H1 (cell line): ENCODE measurements around the gene CEP89. TPM values are rescaled to one million over a fixed set of nuclear protein-coding genes. Genes with fewer than 3 reads are reported as not detected.

Experiments used
- CTCF ChIA-PET: fragments of 300-600 bp; sonication (Branson Sonifier 250); formaldehyde crosslinking; loops from one replicate; lab custom pipeline; 2021; ENCODE audit not compliant: partially characterized antibody; lab: Charles Lee
- POLR2A ChIA-PET: fragments of 300-600 bp; sonication (Branson Sonifier 250); formaldehyde crosslinking; loops from one replicate; lab custom pipeline; 2021; ENCODE audit warnings: inconsistent platforms; ENCODE audit not compliant: partially characterized antibody; lab: Charles Lee
- DNase-seq, 2 experiments: peaks; one replicate each; pipeline versions ENCODE4 v3.0.0 to v3.0.0-alpha.2; 2010 to 2022; ENCODE audit warnings: low spot score in 2 of 2, low read depth in 1 of 2, mixed read lengths in 1 of 2
- FAIRE-seq: peaks from 2 replicates; lab custom pipeline; 2011; peaks lifted over from hg19 to GRCh38; lab: Jason Lieb, UNC
- H2AFZ ChIP-seq: 2 replicates; pipeline ENCODE4 v1.8.1; 2012; ENCODE audit warnings: low read length, inconsistent platforms
- H2AK5ac ChIP-seq: 2 replicates; pipeline ENCODE4 v1.6.1; 2013; ENCODE audit warnings: low read depth, low read length
- H2BK120ac ChIP-seq: replicated peaks from 2 replicates; pipeline ENCODE3; 2013; ENCODE audit warnings: low read depth, low read length, inconsistent platforms
- H2BK12ac ChIP-seq: 2 replicates; pipeline ENCODE4 v1.6.1; 2013; ENCODE audit warnings: low read depth, low read length
- H2BK15ac ChIP-seq: 2 replicates; pipeline ENCODE4 v1.6.1; 2013; ENCODE audit warnings: low read length
- H2BK20ac ChIP-seq: 2 replicates; pipeline ENCODE4 v1.6.1; 2013; ENCODE audit warnings: low read length
- H2BK5ac ChIP-seq: 2 replicates; pipeline ENCODE4 v1.6.1; 2013; ENCODE audit warnings: low read depth, low read length
- H3K14ac ChIP-seq: 2 replicates; pipeline ENCODE4 v1.6.1; 2013; ENCODE audit warnings: inconsistent platforms; ENCODE audit not compliant: insufficient read length
- H3K18ac ChIP-seq: 2 replicates; pipeline ENCODE4 v1.6.1; 2013; ENCODE audit warnings: low read length; ENCODE audit errors: extremely low read depth
- H3K23ac ChIP-seq: 2 replicates; pipeline ENCODE4 v1.6.1; 2013; ENCODE audit warnings: inconsistent platforms; ENCODE audit not compliant: insufficient read length
- H3K23me2 ChIP-seq: 2 replicates; pipeline ENCODE4 v1.6.1; 2013; ENCODE audit warnings: low read depth, low read length
- H3K27ac ChIP-seq: 2 replicates; pipeline ENCODE4 v1.6.1; 2011; ENCODE audit warnings: low read depth, low read length, inconsistent platforms
- H3K27me3 ChIP-seq, 4 experiments: replicated peaks in 1 of 4; 1 replicate in 1 of 4; 2 replicates in 3 of 4; pipeline versions ENCODE4 v1.6.1 to v1.8.1; 2011 to 2013; ENCODE audit warnings: low read length in 3 of 4, mild to moderate bottlenecking in 3 of 4, inconsistent platforms in 2 of 4, mixed read lengths in 2 of 4, moderate library complexity in 1 of 4; ENCODE audit not compliant: control insufficient read depth in 3 of 4, insufficient read depth in 3 of 4; ENCODE audit errors: extremely low read depth in 1 of 4
- H3K36me3 ChIP-seq, 4 experiments: 2 replicates each; pipeline versions ENCODE4 v1.6.1 to v1.8.1; 2011 to 2013; ENCODE audit warnings: mild to moderate bottlenecking in 4 of 4, low read length in 3 of 4, moderate library complexity in 2 of 4, control low read depth in 1 of 4, inconsistent platforms in 1 of 4; ENCODE audit not compliant: insufficient read depth in 4 of 4, control insufficient read depth in 2 of 4
- H3K4ac ChIP-seq: replicated peaks from 2 replicates; pipeline ENCODE3; 2013; ENCODE audit warnings: low read length, low read depth, mixed read lengths, inconsistent platforms; ENCODE audit not compliant: insufficient read length
- H3K4me1 ChIP-seq, 4 experiments: replicated peaks in 1 of 4; 1 replicate in 1 of 4; 2 replicates in 3 of 4; pipeline versions ENCODE4 v1.6.1 to v1.8.1; 2011 to 2013; ENCODE audit warnings: low read length in 3 of 4, inconsistent platforms in 2 of 4, mixed read lengths in 1 of 4; ENCODE audit not compliant: insufficient read depth in 4 of 4, control insufficient read depth in 3 of 4
- H3K4me2 ChIP-seq, 2 experiments: 2 replicates each; pipeline versions ENCODE4 v1.6.1 to v1.8.1; 2011 to 2013; ENCODE audit warnings: low read depth in 2 of 2, low read length in 2 of 2, control low read depth in 1 of 2, inconsistent platforms in 1 of 2, mild to moderate bottlenecking in 1 of 2; ENCODE audit not compliant: insufficient read depth in 1 of 2
- H3K4me3 ChIP-seq, 4 experiments: fragments of 200-600, 300-600 bp in 1 of 4; sonication (generic), shearing (Covaris generic), sonication (Bioruptor Twin) in 1 of 4; 2 replicates each; pipeline versions ENCODE4 v1.5.1 to v1.8.1; 2011 to 2016; ENCODE audit warnings: low read length in 4 of 4, low read depth in 3 of 4, control low read depth in 2 of 4, inconsistent platforms in 2 of 4, mild to moderate bottlenecking in 2 of 4, mixed read lengths in 1 of 4, moderate library complexity in 1 of 4; ENCODE audit not compliant: insufficient read depth in 2 of 4; ENCODE audit errors: extremely low read depth in 1 of 4
- H3K56ac ChIP-seq: replicated peaks from 2 replicates; pipeline ENCODE3; 2013; ENCODE audit warnings: low read depth, mild to moderate bottlenecking, mixed read lengths, low read length, inconsistent platforms; ENCODE audit not compliant: insufficient read length
- H3K79me1 ChIP-seq: 2 replicates; pipeline ENCODE4 v1.6.1; 2013; ENCODE audit warnings: low read depth, low read length, control low read depth
- H3K79me2 ChIP-seq, 2 experiments: 2 replicates each; pipeline versions ENCODE4 v1.6.1 to v1.8.1; 2012 to 2013; ENCODE audit warnings: low read length in 2 of 2, mild to moderate bottlenecking in 2 of 2, inconsistent platforms in 1 of 2; ENCODE audit not compliant: insufficient read depth in 2 of 2, control insufficient read depth in 1 of 2
- H3K9ac ChIP-seq, 4 experiments: replicated peaks in 1 of 4; 1 replicate in 1 of 4; 2 replicates in 3 of 4; pipeline versions ENCODE4 v1.6.1 to v1.8.1; 2011 to 2013; ENCODE audit warnings: low read depth in 3 of 4, low read length in 3 of 4, control low read depth in 2 of 4, mild to moderate bottlenecking in 2 of 4, moderate library complexity in 2 of 4, inconsistent platforms in 1 of 4; ENCODE audit errors: extremely low read depth in 1 of 4
- H3K9me3 ChIP-seq, 2 experiments: 2 replicates each; pipeline versions ENCODE4 v1.6.1 to v1.8.1; 2012 to 2013; ENCODE audit warnings: mild to moderate bottlenecking in 2 of 2, moderate library complexity in 2 of 2, control low read depth in 1 of 2, inconsistent platforms in 1 of 2, low read depth in 1 of 2, low read length in 1 of 2, mixed read lengths in 1 of 2; ENCODE audit not compliant: insufficient read depth in 2 of 2
- H4K20me1 ChIP-seq, 2 experiments: replicated peaks in 1 of 2; 2 replicates each; pipeline versions ENCODE3 to v1.8.1; 2011 to 2013; ENCODE audit warnings: inconsistent platforms in 2 of 2, low read length in 2 of 2, mild to moderate bottlenecking in 1 of 2; ENCODE audit not compliant: insufficient read depth in 2 of 2, control insufficient read depth in 1 of 2
- H4K5ac ChIP-seq: 2 replicates; pipeline ENCODE4 v1.6.1; 2013; ENCODE audit warnings: low read length, low read depth, mixed read lengths, inconsistent platforms; ENCODE audit not compliant: insufficient read length
- H4K8ac ChIP-seq: 2 replicates; pipeline ENCODE4 v1.8.0; 2013; ENCODE audit warnings: mild to moderate bottlenecking, moderate library complexity, low read length, inconsistent platforms; ENCODE audit not compliant: insufficient read depth; ENCODE audit errors: extremely low read depth
- H4K91ac ChIP-seq: replicated peaks from 2 replicates; pipeline ENCODE3; 2013; ENCODE audit warnings: low read length, mixed read lengths, inconsistent platforms; ENCODE audit not compliant: insufficient read length
- ATF2 ChIP-seq: IDR thresholded peaks from 2 replicates; pipeline ENCODE4 v1.6.1; 2012; ENCODE audit warnings: low read length, inconsistent platforms
- BCL11A ChIP-seq, 2 experiments: IDR thresholded peaks; one replicate each; pipeline ENCODE4 v1.6.1; 2011; ENCODE audit warnings: low read depth in 2 of 2, low read length in 2 of 2, mild to moderate bottlenecking in 2 of 2
- CBX8 ChIP-seq: fragments of 300-800, 300-1000 bp; sonication (generic); IDR thresholded peaks from 2 replicates; pipeline ENCODE4 v1.7.1; 2016; ENCODE audit warnings: low read depth, low read length, borderline replicate concordance
- GABPA ChIP-seq: IDR thresholded peaks from 2 replicates; pipeline ENCODE4 v1.6.1; 2011; ENCODE audit warnings: mild to moderate bottlenecking, low read length, moderate library complexity, borderline replicate concordance; ENCODE audit not compliant: insufficient read depth
- RAD21 ChIP-seq, 2 experiments: IDR thresholded peaks in 1 of 2; conservative IDR thresholded peaks in 1 of 2; 2 replicates each; pipeline ENCODE4 v1.6.1; 2011; ENCODE audit warnings: low read depth in 2 of 2, low read length in 2 of 2, improper control_type of control experiment in 1 of 2, inconsistent platforms in 1 of 2, mild to moderate bottlenecking in 1 of 2, moderate library complexity in 1 of 2
- RBBP5 ChIP-seq: IDR thresholded peaks from 2 replicates; pipeline ENCODE4 v1.7.1; 2012; ENCODE audit warnings: low read depth, mild to moderate bottlenecking, inconsistent platforms, low read length, moderate library complexity, borderline replicate concordance
- WGBS, 2 experiments: shearing (Covaris generic) in 1 of 2; methylation state at CpG; one replicate each; pipeline versions ENCODE4 v1.1.6 to v1.1.7; 2013 to 2015; ENCODE audit warnings: low lambda C conversion rate in 2 of 2, mixed read lengths in 2 of 2, inconsistent platforms in 1 of 2, low coverage in 1 of 2, missing lambda C conversion rate in 1 of 2; ENCODE audit not compliant: insufficient replicate concordance in 2 of 2, insufficient coverage in 1 of 2, insufficient read length in 1 of 2; ENCODE audit errors: extremely low coverage in 1 of 2, missing lambda C conversion rate in 1 of 2; 5-methylcytosine and 5-hydroxymethylcytosine counted together
- polyA plus RNA-seq, 7 experiments: library from polyadenylated mRNA; depleted of rRNA in 3 of 7; stranded (reverse) in 5 of 7; unstranded in 2 of 7; fragments of >200 nt in 5 of 7; fragments of 200-250 nt in 2 of 7; gene quantifications; 1 replicate in 5 of 7; 2 replicates in 1 of 7; 4 replicates in 1 of 7; pipeline versions ENCODE4 v1.2.1 to v1.2.3, GENCODE V29; 2011 to 2013; ENCODE audit warnings: missing spikeins in 2 of 7, mixed read lengths in 2 of 7
- total RNA-seq: library from RNA; stranded (reverse); fragmentation: NEBNext Ultra II Directional; extraction: Animal tissue kit (Norgen Biotek cat#: 25700); gene quantifications from 2 replicates; pipeline ENCODE4 v1.2.1, GENCODE V29; 2021

The CEP89 gene
- total and polyA plus RNA-seq, 2 of the 8 experiments (the other 6 are each of a cell fraction or from before 2014, with no cell fraction given): 23.0 to 23.6 TPM

GRCh38 chr19:32858559-32858958 is 113.2 kb downstream of the CEP89 start:
- DNase-seq: no peak
- Histone ChIP-seq H3K14ac (no peak overlapping the region), H4K91ac (no peak overlapping the region), H3K79me1 (no peaks in the 10 kb centered on the region), H4K5ac (no peak overlapping the region), H3K56ac (no peak overlapping the region), H2BK20ac (no peak overlapping the region), H2BK15ac (no peak overlapping the region), H3K79me2 (no peaks in the 10 kb centered on the region), H3K36me3 (no peaks in the 10 kb centered on the region), H3K4ac (no peak overlapping the region), H3K9me3 (no peaks in the 10 kb centered on the region), H4K8ac (peak overlapping the region; percentile 14; the same call in 1 of the 2 replicates), H2AFZ (no peak overlapping the region), H3K4me1 (no peaks in the 10 kb centered on the region; a peak in 1 of 7 replicates), H3K27me3 (no peaks in the 10 kb centered on the region), H3K23ac (no peak overlapping the region), H3K18ac (no peak overlapping the region), H3K23me2 (no peaks in the 10 kb centered on the region), H4K20me1 (no peaks in the 10 kb centered on the region), H3K4me3 (no peak overlapping the region), H2BK5ac (no peak overlapping the region), H3K4me2 (no peak overlapping the region), H2AK5ac (no peak overlapping the region), H2BK12ac (no peak overlapping the region), H3K27ac (no peak overlapping the region), H3K9ac (no peak overlapping the region), H2BK120ac (no peak overlapping the region)
- ChIA-PET CTCF (no interaction called here), POLR2A (no interaction called here)
- WGBS, 2 experiments: 78% methylated on average over 4 of the region's 10 CpGs; no CpG with 5 or more reads in 1 of the 2 experiments
- FAIRE-seq: no peak
- no peak for TF ChIP-seq GABPA
- no peak for TF ChIP-seq CBX8
- no peak for TF ChIP-seq RAD21 (IDR thresholded peaks at IDR 0.05 in 1 of 2, conservative IDR thresholded peaks at IDR 0.05 in 1 of 2; ENCODE audit: low read depth in 2 of 2, low read length in 2 of 2)
- no peak for TF ChIP-seq BCL11A (IDR thresholded peaks at IDR 0.05; ENCODE audit: low read depth in 2 of 2, low read length in 2 of 2)
- no peak for TF ChIP-seq ATF2
- TF ChIP-seq RBBP5: no peak
